OCI-LY3 (cell line): ENCODE data around the gene TUBA3E.
"Not testable (repeated sequence)": the region's sequence is repeated elsewhere in the genome, so short reads cannot be mapped to it uniquely, and the experiment has no call there.

ENCODE experiments used
- EZH2phosphoT487 ChIP-seq: fragments of 200-600 bp; shearing (Covaris generic); IDR thresholded peaks from 2 replicates; pipeline ENCODE4 v1.6.1; 2018; ENCODE audit warnings: antibody characterized with exemption, mixed run types, low read depth
- TF ChIP-seq, protein P1 (sequence below): fragments of 200-600, 300-600 bp; sonication (generic); IDR thresholded peaks from 2 replicates; pipeline ENCODE4 v1.5.1; 2014; ENCODE audit warnings: antibody characterized with exemption, low read length, low read depth

DNA sequence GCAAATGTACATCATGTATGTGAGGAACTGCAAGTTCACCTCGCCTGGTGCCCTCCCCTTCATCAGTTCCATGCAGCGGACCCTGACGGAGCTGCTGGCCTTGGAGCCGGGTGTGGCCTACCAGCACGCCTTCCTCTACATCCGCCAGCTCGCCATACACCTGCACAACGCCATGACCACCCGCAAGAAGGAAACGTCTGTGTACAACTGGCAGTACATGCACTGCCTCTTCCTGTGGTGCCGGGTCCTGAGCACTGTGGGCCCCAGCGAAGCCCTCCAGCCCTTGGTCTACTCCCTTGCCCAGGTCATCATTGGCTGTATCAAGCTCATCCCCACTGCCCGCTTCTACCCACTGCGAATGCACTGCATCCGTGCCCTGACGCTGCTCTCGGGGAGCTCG, 32.1 kb upstream of the TUBA3E start:
- TF ChIP-seq, protein P1, sequence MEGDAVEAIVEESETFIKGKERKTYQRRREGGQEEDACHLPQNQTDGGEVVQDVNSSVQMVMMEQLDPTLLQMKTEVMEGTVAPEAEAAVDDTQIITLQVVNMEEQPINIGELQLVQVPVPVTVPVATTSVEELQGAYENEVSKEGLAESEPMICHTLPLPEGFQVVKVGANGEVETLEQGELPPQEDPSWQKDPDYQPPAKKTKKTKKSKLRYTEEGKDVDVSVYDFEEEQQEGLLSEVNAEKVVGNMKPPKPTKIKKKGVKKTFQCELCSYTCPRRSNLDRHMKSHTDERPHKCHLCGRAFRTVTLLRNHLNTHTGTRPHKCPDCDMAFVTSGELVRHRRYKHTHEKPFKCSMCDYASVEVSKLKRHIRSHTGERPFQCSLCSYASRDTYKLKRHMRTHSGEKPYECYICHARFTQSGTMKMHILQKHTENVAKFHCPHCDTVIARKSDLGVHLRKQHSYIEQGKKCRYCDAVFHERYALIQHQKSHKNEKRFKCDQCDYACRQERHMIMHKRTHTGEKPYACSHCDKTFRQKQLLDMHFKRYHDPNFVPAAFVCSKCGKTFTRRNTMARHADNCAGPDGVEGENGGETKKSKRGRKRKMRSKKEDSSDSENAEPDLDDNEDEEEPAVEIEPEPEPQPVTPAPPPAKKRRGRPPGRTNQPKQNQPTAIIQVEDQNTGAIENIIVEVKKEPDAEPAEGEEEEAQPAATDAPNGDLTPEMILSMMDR: not testable (repeated sequence)
- not testable (repeated sequence) for TF ChIP-seq EZH2phosphoT487
